Measurements from ENCODE around the gene RFTN1.

The RFTN1 gene

DNA sequence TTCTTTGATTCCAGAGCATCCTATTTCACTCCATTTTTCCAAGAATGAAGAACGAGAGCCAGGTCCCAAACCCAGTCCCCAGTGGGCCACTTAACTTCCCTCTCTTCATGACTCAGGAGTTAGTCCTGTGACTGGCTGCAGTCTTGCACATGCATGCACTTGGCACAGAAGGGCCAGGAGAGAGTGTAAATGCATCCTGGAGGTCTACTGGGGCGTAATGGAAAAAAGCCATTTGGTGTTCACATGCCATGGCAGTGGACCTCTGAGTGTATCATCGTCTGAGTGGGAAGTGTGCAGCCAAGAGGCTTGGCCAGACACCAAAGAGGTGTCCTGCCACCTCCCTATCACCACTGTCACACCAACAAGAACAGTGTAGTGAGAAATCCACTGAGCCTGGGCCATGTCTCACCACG is 15.1 kb upstream of the RFTN1 start:
- peak; percentile 32 for DNase-seq

DNA sequence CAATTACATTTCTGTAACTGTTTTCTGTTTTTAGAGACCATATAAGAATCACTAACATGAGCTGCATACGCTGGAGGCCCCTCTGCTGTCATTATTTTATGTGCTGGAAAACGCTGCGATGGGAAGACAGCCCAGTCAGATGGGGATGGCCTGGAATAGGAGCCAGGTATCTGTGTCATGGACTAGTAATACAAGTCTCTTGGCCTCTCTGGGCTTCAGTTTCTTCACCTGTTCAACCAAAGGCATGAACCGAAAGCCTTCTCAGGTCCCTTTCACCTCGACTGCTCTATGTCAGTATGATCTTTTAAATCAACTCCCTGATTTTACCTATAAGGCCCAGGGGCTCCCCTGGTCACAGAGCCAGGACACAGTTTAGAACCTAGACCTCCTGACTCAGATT is 14.6 kb upstream of the RFTN1 start:
- no peak for DNase-seq

DNA sequence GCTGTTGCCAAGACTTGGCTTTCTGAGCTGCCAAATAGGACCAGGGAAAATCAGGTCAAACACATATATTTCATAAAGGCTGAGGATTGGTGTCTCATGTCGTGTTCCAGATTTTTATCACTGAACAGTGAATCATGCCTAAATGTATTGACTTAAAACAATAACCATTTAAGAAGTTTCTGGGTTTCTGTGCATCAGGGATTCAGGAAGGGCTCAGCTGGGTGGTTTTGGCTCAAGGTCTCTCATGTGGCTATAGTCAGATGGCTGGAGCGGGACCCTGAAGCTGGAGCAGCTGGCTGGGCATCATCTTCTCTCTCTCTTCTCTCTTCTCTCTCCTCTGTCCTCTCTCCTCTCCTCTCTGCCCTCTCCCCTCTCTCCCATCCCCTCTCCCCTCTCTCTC is 10.7 kb upstream of the RFTN1 start:
- no peak for DNase-seq

DNA sequence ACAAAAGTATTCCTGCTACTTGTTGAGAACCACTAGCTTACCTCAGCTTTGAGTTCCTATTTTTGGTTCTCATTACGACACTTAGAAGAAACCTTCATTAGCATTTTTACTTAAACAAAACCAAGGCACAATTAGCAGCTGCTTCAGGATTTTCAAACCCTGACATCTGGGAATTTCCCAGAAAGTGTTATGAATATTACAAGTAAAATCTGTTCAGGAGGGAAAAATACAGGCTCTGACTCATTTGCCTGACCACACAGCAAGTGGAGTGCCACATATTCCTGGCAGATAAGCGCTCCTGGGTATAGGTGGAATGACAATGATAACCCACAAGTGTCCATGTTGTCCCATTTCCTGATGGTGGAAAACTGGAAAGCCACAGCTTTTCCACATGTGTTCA is 10.3 kb upstream of the RFTN1 start:
- peak; percentile 20 for DNase-seq

DNA sequence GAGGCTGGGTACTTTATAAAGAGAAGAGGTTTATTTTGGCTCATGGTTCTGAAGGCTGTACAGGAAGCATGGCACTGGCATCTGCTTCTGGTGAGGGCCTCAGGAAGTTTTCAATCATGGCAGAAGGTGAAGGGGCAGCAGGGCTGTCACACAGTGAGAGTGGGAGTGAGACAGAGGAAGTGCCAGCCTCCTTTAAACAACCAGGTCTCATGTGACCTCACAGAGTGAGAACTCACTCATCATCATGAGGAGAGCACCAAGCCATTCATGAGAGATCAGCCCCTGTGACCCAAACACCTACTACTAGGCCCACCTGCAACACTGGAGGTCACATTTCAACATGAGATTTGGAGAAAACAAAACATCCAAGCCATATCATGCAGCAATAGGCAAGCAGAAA is 9.3 kb upstream of the RFTN1 start:
- DNase-seq, result no peak

- DNase-seq, result no peak
Measured at GRCh38 chr3:16520970-16521881, 7.7 kb upstream of the RFTN1 start.

DNA sequence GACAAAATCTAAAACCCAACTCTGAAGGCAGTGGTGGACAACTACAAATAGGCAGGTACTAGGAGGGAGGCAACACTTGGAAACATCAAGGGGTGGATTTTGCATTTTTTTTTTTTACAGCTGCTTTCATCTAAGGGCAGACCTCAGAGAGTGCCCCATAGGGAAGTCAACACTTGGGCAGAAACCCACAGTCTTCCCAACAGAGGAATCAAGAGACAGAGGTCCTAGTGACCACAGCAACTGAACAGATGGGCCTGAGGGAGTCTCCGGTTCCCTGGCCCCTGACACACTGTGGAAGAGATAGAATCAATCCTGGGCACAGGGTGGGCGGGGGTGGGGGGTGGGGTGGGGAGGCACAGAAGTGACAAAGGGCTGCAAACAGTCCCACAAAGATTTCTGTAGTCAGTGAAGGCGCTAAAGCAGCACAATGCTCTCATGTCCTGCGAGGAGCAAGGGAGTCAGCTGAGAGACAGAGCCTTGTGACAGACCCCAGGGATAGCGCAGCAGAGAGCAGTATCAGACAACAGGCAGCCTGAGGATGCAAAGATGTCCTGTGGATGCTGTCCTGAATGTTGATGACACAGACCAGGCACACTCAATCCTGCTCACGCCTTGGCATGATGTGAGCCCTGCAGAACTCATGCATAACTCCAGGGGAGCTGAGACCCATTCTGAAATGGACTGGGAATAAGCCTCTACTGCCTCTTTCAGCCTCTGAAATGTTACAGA is 6.9 kb upstream of the RFTN1 start:
- DNase-seq, result no peak

DNA sequence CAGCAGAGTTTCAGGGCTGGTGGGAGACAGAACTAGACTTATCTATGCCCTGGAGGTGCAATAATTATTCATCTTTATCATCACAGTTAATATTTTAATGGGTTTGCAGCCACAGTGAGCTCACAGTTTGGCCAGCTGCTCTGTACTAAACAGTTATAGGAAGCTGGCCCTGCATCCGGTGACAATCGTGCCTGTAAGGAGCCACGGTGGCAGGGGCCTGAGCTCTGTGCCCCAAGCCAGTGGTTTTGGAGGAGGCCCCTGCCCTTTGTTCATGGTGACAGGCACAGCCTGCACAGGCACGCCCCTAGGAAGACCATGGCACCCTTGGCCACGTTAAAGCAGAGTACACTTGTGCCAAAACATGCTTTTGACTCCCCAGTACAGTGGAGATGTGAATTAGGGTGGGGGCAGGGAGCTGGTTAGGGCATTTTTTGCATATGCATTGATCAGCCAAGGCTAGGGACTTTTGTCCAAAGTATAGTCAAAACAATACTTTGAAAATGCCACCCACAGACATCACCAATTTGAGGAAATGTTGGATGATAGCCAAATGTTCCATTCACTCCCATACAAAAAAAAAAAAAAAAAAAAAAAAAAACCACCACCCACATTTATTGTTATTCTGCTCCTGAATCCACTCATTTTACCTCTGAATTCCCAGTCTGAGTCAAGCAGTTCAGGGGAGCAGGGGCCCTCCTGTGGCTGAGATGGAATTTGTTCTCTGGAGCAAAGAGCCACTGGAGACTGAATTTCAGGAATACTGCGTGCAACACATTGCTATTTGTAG is 3.4 kb upstream of the RFTN1 start:
- DNase-seq, result peak; percentile 77

DNA sequence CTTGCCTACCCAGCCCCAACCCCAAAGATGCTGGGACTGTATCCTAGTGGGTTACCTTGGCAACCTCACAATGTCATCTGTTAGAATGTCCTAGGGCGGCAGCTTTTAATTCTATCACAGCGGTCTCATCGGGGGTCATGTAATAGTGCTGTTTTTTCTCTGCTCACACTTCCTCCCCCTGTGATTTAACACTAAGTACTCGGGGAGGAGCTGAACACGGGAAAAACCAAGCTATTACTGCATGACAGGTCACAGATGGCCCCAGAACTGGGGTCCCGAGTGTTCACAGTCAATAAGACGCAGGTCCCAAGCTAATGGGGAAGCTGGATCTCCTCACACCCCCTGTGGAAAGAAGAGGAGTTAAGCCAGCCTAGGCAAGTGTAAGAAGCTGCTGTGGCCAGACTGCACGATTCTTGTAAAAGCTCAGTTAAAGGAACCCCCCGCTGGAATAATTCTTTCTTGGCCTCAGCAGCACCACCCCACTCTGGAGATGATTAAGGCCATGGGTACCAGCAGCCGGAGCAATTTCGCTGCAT is 2.5 kb upstream of the RFTN1 start:
- DNase-seq, result peak; percentile 45

- DNase-seq, result no peak
Measured at GRCh38 chr3:16514755-16515353, 1.4 kb upstream of the RFTN1 start.

GRCh38 chr3:16514021-16514700 is 662 bp upstream of the RFTN1 start:
- DNase-seq, result no peak

DNA sequence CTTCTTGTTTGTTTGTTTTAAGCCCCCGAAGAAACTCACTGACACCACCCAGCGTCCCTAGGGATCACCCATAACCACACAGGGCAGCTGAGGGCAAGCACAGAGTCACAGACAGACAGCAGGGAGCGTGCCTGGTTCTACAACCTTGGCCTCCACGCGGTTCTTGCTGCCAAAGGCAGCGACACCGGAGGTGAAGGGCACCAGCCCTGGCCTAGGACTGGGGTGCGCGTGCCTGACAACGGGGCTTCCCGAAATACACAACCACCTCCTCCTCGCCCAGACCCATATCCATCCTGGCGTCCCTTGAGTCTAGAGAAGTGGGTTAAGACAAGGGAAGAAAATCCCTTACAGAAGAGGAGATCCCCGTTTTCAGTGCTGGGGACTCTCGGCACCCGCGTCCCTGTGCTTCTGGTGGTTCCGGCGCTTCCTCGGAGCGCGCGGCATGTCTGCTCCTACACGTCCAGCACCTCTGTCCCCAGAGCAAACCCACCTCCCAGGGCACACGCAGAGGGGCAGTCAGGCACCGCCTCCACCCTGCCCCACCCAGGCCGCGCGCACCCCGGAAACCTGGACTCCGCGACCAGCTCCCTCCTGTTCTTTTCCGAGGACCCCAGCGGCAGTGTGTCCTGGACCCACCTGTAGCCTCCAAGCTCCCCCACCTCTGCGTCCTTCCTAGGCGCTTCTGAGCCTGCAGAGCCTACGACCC is 911 bp downstream of the RFTN1 start:
- DNase-seq, result no peak

GRCh38 chr3:16511681-16512434 is 1.6 kb downstream of the RFTN1 start:
- peak; percentile 78 for DNase-seq

DNA sequence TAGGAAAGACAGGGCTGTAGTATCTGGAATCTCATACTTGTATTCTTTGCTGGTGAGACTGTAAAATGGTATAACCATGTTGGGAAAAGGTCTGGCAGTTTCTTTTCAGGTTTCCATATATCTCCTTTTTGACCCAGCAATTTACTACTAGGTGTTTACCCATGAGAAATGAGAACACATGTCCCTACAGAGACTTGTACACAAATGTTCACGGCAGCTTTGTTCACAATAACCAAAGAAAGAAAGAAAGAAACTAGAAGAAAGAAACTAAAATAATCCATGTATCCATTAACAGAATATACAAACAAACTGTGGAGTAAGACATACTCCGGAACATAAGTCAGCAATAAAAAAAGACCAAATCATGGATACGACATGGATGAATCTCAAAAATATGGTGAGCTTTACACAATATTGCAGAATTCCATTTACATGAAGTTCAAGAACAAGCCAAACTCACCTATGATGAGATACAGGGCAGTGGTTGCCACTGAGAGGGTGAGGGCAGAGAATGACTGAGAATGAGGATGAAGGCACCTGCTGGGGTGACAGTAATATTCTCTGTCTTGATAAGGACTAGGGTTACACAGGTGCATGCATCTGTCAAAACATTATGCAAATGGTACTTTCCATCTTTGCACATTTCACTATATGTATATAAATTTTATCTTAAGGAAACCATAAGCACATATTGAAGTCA is 2.7 kb downstream of the RFTN1 start:
- DNase-seq, result no peak

- DNase-seq, result no peak
Measured at GRCh38 chr3:16509721-16510619, 3.5 kb downstream of the RFTN1 start.

DNA sequence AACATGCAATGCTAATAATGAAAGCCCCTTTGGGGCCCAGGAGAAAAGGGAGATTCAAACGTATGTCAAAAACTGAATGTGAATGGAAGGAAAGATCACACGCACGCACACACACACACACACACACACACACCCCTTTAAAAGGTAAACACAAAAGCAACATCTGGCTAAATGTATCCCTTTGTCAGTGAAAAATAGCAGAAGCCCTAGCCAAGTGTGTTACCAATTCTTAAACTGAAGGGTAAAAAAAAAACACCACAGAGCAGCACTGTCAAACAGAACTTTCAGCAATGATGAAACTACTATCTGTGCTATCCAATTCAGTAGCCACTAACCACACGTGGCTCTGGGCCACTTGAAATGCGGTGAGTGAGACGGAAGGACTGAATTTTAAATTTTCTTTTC is 4.9 kb downstream of the RFTN1 start:
- peak; percentile 41 for DNase-seq

DNA sequence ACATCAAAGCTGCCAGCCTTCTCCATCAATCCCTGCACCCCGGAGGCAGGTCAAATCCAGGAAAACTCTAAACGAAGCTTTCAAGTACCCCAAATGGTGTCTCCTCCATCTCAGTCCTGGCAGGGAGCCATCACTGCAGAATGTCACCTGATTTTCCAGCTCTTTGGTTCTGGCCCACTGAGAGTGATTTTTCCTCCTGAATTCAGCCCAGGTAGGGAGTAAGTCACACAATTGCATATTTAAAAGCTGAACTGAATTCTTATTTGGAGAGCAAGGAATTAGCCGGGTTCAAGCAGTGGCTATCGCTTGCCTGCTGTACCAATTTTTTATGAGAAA is 5.3 kb downstream of the RFTN1 start:
- DNase-seq, result no peak

DNA sequence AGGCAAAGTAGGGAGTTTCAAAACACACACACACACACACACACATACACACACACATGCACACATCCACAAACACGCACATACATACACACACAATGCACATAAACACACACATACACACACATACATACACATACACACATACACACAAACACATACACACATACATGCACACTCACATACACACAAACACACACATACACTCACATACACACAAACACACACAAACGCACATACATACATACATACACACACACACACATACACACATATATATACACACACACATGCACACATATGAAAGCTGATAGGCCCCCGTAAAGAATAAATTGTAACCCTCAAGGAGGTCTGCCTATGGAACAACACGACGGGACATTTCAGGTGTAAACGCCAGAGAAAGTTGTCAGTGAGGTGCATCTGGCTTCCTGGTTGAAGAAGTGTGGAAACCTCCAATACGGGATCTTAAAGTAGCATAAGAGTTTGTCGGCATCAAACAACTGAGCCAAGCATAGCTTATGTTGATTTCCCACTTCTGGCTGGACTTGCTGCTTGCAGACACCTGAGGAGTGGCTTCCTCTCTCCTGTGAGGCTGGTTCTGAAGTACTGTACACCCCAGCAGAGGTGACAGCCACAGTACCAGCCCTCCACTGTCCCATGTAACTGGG is 5.8 kb downstream of the RFTN1 start:
- DNase-seq, result no peak

Data from fibroblast of skin of scalp (primary cell).